WI38 (cell line): ENCODE measurements around the gene CREBL2.

Source experiments
- H3K4me3 ChIP-seq: 2 replicates; pipeline ENCODE4 v1.5.1; 2011; ENCODE audit warnings: low read depth, mild to moderate bottlenecking, control low read depth, low read length
- TF ChIP-seq, protein P1 (sequence below): IDR thresholded peaks from 2 replicates; pipeline ENCODE4 v1.5.1; 2012; ENCODE audit warnings: low read depth, mild to moderate bottlenecking, control low read depth, low read length

The CREBL2 gene

GRCh38 chr12:12683725-12684124 lies 72.0 kb downstream of the CREBL2 start:
- TF ChIP-seq, protein P1, sequence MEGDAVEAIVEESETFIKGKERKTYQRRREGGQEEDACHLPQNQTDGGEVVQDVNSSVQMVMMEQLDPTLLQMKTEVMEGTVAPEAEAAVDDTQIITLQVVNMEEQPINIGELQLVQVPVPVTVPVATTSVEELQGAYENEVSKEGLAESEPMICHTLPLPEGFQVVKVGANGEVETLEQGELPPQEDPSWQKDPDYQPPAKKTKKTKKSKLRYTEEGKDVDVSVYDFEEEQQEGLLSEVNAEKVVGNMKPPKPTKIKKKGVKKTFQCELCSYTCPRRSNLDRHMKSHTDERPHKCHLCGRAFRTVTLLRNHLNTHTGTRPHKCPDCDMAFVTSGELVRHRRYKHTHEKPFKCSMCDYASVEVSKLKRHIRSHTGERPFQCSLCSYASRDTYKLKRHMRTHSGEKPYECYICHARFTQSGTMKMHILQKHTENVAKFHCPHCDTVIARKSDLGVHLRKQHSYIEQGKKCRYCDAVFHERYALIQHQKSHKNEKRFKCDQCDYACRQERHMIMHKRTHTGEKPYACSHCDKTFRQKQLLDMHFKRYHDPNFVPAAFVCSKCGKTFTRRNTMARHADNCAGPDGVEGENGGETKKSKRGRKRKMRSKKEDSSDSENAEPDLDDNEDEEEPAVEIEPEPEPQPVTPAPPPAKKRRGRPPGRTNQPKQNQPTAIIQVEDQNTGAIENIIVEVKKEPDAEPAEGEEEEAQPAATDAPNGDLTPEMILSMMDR = no peak
- H3K4me3 ChIP-seq = no peak overlapping the region

- H3K4me3 ChIP-seq = no peak overlapping the region
- TF ChIP-seq, protein P1 = no peak
These were observed 72.9 kb downstream of the CREBL2 start for GRCh38 chr12:12684375-12685106.

- TF ChIP-seq, protein P1 = no peak
- no peak overlapping the region for H3K4me3 ChIP-seq
These were observed 73.6 kb downstream of the CREBL2 start for GRCh38 chr12:12685305-12685704.

DNA sequence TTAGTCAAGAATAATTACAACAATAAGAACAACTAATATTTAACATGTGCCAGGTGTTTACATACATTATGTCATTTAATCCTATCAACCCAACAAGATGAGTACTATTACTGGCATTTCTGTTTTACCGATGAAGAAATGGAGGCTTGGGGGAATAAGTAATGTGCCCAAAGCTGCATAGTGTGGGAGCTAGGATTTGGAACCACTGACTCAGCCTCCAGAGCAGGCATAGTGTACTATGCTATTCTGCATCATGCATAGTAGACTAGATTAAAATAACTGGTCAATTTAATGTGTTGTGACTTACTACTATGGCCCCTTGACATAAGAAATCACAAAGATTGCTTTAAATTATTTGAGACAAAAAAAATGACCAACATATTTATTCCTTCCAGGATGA lies 74.8 kb downstream of the CREBL2 start:
- no peak overlapping the region for H3K4me3 ChIP-seq
- TF ChIP-seq, protein P1 = no peak

DNA sequence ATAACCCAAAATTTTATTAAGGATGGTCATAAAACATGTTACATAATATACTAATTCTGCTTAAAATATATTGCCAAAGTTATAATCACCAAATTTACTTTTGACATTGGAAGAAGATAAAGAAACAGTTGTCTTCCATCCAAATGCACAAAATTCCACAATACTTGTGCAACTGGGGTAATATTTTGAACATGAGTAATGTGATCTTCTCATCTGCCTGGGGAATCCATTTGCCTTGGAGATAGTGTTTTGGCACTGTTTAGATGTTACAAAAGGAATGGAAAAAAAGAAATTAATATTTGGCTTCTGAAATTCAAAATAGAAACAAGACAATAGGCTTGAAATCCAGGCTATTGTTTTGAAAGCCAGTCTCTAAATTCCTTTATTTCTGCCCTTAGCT lies 75.2 kb downstream of the CREBL2 start:
- no peak overlapping the region for H3K4me3 ChIP-seq
- TF ChIP-seq, protein P1 = no peak

DNA sequence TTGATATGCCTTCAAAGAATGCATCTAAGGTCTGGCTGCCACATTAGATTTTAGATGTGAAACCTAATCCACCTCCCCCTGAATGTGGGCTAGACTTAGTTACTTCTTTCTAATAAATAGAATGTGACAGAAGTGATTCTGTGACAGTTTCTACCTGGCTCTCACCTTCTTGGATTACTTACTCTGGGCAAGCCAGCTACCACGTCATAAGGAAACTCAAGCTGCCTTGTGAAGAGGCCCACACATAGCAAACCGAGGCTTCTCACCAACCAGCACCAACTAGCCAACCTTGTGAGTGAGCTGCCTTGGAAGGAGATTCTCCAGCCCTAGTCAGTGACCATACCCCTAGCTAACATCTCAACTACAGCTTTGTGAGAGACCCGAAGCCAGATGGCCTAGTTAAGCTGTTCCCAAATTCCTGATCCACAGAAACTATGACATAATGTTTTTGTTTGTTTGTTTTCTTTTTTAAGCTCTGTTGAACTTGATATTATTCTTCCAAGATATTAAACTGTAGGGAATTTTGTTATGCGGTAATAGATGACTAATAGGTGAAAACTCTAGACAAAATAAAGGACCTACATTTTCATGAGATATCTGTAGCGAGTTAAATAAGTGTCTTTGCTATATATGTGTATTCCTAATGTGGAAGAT lies 78.1 kb downstream of the CREBL2 start:
- H3K4me3 ChIP-seq = no peak overlapping the region
- TF ChIP-seq, protein P1 = no peak

GRCh38 chr12:12691549-12691948 lies 79.9 kb downstream of the CREBL2 start:
- H3K4me3 ChIP-seq = no peak overlapping the region
- TF ChIP-seq, protein P1 = no peak
